Astrocyte (in vitro differentiated cells and primary cell): ENCODE measurements around the gene TRIO. TPM values are rescaled to one million over a fixed set of nuclear protein-coding genes. Genes with fewer than 3 reads are reported as not detected.

Experiments used
- DNase-seq: peaks from one replicate; pipeline ENCODE4 v3.0.0-alpha.2; 2010; ENCODE audit warnings: low read depth
- FAIRE-seq: peaks from 2 replicates; lab custom pipeline; 2011; peaks lifted over from hg19 to GRCh38; lab: Jason Lieb, UNC
- H2AFZ ChIP-seq: 2 replicates; pipeline ENCODE4 v1.6.0; 2012; ENCODE audit warnings: low read depth, low read length, inconsistent platforms
- H3K27ac ChIP-seq: 2 replicates; pipeline ENCODE4 v1.5.1; 2011; ENCODE audit warnings: low read depth, low read length, inconsistent platforms
- H3K27me3 ChIP-seq: 2 replicates; pipeline ENCODE4 v1.6.0; 2011; ENCODE audit warnings: low read length, inconsistent platforms; ENCODE audit not compliant: insufficient read depth
- H3K36me3 ChIP-seq: 2 replicates; pipeline ENCODE4 v1.5.1; 2011; ENCODE audit warnings: low read length, inconsistent platforms; ENCODE audit not compliant: insufficient read depth
- H3K4me1 ChIP-seq: 2 replicates; pipeline ENCODE4 v1.5.1; 2011; ENCODE audit warnings: low read length, inconsistent platforms; ENCODE audit not compliant: insufficient read depth
- H3K4me2 ChIP-seq: 2 replicates; pipeline ENCODE4 v1.6.0; 2012; ENCODE audit warnings: low read length, inconsistent platforms
- H3K4me3 ChIP-seq: 2 replicates; pipeline ENCODE4 v1.5.1; 2011; ENCODE audit warnings: low read depth, mild to moderate bottlenecking, low read length, inconsistent platforms; ENCODE audit not compliant: insufficient read depth
- H3K79me2 ChIP-seq: 2 replicates; pipeline ENCODE4 v1.6.0; 2012; ENCODE audit warnings: mild to moderate bottlenecking, low read length, inconsistent platforms; ENCODE audit not compliant: insufficient read depth
- H3K9ac ChIP-seq: 2 replicates; pipeline ENCODE4 v1.6.0; 2012; ENCODE audit warnings: mild to moderate bottlenecking, low read length, inconsistent platforms
- H3K9me3 ChIP-seq: 2 replicates; pipeline ENCODE4 v1.5.1; 2012; ENCODE audit warnings: low read depth, mild to moderate bottlenecking, low read length, inconsistent platforms; ENCODE audit not compliant: insufficient read depth
- H4K20me1 ChIP-seq: 2 replicates; pipeline ENCODE4 v1.6.0; 2012; ENCODE audit warnings: low read length, inconsistent platforms; ENCODE audit not compliant: insufficient read depth
- H3K27ac Mint-ChIP-seq: one replicate; pipeline ENCODE4 v1.8.0; 2021; ENCODE audit warnings: mild to moderate bottlenecking, mixed read lengths; ENCODE audit not compliant: unreplicated experiment
- H3K27me3 Mint-ChIP-seq: one replicate; pipeline ENCODE4 v1.8.0; 2021; ENCODE audit warnings: low read depth, mixed read lengths; ENCODE audit not compliant: unreplicated experiment
- H3K36me3 Mint-ChIP-seq: one replicate; pipeline ENCODE4 v1.8.0; 2021; ENCODE audit warnings: low read depth, mixed read lengths; ENCODE audit not compliant: unreplicated experiment
- H3K4me1 Mint-ChIP-seq: one replicate; pipeline ENCODE4 v1.8.0; 2021; ENCODE audit warnings: low read depth, mixed read lengths; ENCODE audit not compliant: unreplicated experiment
- H3K4me3 Mint-ChIP-seq: one replicate; pipeline ENCODE4 v1.8.0; 2021; ENCODE audit warnings: mild to moderate bottlenecking, moderate library complexity, mixed read lengths; ENCODE audit not compliant: unreplicated experiment
- H3K9me3 Mint-ChIP-seq: one replicate; pipeline ENCODE4 v1.8.0; 2021; ENCODE audit warnings: mild to moderate bottlenecking, mixed read lengths; ENCODE audit not compliant: unreplicated experiment
- EZH2 ChIP-seq: IDR thresholded peaks from 2 replicates; pipeline ENCODE4 v1.6.1; 2012; ENCODE audit warnings: mild to moderate bottlenecking, low read length, inconsistent platforms; ENCODE audit not compliant: insufficient read depth
- total RNA-seq: library from RNA; stranded (reverse); gene quantifications from 2 replicates; pipeline ENCODE4 v1.2.1, GENCODE V29; 2021
- TF ChIP-seq, protein P1 (sequence below): IDR thresholded peaks from 2 replicates; pipeline ENCODE4 v1.5.1; 2011; ENCODE audit warnings: low read depth, mild to moderate bottlenecking, inconsistent platforms, low read length, moderate library complexity; ENCODE audit not compliant: insufficient read depth

TRIO gene
- total RNA-seq, 1 donor from 2014 or later, result 347 TPM

DNA sequence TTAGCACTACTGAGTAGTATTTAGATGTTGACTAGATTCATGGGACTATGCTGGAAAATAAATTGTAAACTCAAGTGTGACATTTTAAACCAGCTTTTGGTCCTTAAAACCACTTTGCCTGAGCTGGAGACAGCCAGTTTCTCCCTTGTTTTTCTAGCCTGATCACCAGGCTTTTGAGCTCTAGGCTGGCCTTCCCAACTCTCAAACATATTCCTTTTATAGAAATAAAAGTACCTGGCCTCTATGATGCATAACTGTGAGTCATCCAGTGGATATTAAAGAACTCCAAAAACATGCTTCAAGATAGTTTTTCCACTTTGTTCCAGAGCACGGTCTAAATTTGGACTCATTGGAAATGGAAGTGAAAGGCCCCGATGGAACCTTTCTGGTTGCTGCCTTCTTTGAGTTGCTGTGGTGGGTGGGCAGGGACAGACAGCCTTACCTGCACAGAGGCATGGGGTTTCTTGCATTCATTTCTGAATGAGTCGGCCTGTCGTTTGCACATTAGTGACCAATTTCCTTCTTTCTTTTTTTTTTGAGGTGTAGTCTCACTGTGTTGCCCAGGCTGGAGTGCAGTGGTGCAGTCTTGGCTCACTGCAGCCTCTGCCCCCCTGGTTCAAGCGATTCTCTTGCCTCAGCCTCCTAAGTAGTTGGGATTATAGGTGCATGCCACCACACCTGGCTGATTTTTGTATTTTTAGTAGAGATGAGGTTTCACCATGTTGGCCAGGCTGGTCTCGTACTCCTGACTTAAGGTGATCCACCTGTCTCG, 43.1 kb downstream of the TRIO start:
- Histone ChIP-seq H3K4me2 (peak overlapping the region; percentile 80), H3K9ac (peak overlapping the region; percentile 85), H2AFZ (no peak overlapping the region), H3K79me2 (peaks cover 91% of the 10 kb centered on the region), H3K27me3 (no peaks in the 10 kb centered on the region), H3K9me3 (no peaks in the 10 kb centered on the region), H4K20me1 (no peaks in the 10 kb centered on the region), H3K36me3 (no peaks in the 10 kb centered on the region), H3K27ac (peak overlapping the region; percentile 98), H3K4me3 (peak overlapping the region; percentile 35), H3K4me1 (peaks cover 92% of the 10 kb centered on the region)
- peak overlapping the region; percentile 94 for H3K27ac Mint-ChIP-seq
- no peaks in the 10 kb centered on the region for H3K27me3 Mint-ChIP-seq
- FAIRE-seq (no peak), DNase-seq (peak; percentile 84)
- peak overlapping the region; percentile 37 for H3K4me3 Mint-ChIP-seq
- TF ChIP-seq, protein P1, sequence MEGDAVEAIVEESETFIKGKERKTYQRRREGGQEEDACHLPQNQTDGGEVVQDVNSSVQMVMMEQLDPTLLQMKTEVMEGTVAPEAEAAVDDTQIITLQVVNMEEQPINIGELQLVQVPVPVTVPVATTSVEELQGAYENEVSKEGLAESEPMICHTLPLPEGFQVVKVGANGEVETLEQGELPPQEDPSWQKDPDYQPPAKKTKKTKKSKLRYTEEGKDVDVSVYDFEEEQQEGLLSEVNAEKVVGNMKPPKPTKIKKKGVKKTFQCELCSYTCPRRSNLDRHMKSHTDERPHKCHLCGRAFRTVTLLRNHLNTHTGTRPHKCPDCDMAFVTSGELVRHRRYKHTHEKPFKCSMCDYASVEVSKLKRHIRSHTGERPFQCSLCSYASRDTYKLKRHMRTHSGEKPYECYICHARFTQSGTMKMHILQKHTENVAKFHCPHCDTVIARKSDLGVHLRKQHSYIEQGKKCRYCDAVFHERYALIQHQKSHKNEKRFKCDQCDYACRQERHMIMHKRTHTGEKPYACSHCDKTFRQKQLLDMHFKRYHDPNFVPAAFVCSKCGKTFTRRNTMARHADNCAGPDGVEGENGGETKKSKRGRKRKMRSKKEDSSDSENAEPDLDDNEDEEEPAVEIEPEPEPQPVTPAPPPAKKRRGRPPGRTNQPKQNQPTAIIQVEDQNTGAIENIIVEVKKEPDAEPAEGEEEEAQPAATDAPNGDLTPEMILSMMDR, result no peak
- no peak for TF ChIP-seq EZH2
- peaks cover 3% of the 10 kb centered on the region for H3K36me3 Mint-ChIP-seq
- H3K9me3 Mint-ChIP-seq, result no peaks in the 10 kb centered on the region
- peaks cover 92% of the 10 kb centered on the region for H3K4me1 Mint-ChIP-seq

DNA sequence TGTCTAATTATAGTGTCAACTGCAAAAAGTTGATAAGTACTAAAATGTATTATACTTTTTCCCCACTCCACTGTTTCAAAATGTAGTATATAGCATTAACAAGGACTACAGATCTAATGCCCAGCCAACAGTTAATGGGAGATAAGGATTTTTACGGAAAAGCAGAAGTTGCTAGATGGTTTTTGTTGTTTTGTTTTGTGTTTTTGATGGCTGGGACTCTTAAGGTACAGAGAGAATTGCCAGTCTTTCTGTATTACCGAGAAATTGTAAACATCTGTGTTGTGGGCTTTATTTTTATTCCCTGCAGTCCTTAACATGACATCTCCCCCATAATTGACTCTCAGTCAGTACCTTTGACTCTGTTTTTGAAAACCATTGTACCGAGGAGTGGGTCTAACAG, 44.0 kb downstream of the TRIO start:
- Histone ChIP-seq H2AFZ (no peak overlapping the region), H4K20me1 (no peaks in the 10 kb centered on the region), H3K9ac (peak overlapping the region; percentile 85), H3K79me2 (peaks cover 91% of the 10 kb centered on the region), H3K36me3 (no peaks in the 10 kb centered on the region), H3K4me3 (no peak overlapping the region), H3K9me3 (no peaks in the 10 kb centered on the region), H3K27ac (peak overlapping the region; percentile 98), H3K27me3 (no peaks in the 10 kb centered on the region), H3K4me2 (peak overlapping the region; percentile 80), H3K4me1 (peaks cover 92% of the 10 kb centered on the region)
- Mint-ChIP-seq H3K4me1 (peaks cover 87% of the 10 kb centered on the region), H3K4me3 (no peak overlapping the region), H3K9me3 (no peaks in the 10 kb centered on the region), H3K36me3 (peaks cover 2% of the 10 kb centered on the region), H3K27me3 (no peaks in the 10 kb centered on the region), H3K27ac (peak overlapping the region; percentile 92)
- no peak for FAIRE-seq
- DNase-seq, result no peak
- TF ChIP-seq, protein P1, result no peak
- no peak for TF ChIP-seq EZH2

DNA sequence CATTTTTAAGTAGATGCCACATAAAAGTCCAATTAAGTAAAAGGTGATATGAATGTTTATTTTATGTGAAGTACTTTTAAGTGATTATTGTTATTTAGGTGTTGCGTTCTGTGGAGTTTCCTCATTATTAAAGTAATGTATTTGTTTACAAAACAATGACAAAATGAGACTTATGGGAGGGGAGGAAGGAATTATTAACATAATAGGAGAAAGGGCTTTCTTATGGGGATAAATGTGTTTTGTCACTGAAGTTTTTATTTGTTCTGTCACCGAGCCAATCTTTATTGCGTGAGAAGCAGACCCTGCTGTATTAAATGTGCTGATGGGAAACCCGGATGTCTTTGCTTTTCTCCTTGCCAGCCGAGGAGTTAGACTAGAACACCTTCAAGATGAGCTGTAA, 44.5 kb downstream of the TRIO start:
- peaks cover 87% of the 10 kb centered on the region for H3K4me1 Mint-ChIP-seq
- H3K36me3 Mint-ChIP-seq, result peaks cover 2% of the 10 kb centered on the region
- Histone ChIP-seq H3K36me3 (no peaks in the 10 kb centered on the region), H3K27me3 (no peaks in the 10 kb centered on the region), H3K4me3 (no peak overlapping the region), H3K79me2 (peaks cover 91% of the 10 kb centered on the region), H2AFZ (no peak overlapping the region), H3K4me2 (peak overlapping the region; percentile 80), H3K9me3 (no peaks in the 10 kb centered on the region), H3K4me1 (peaks cover 96% of the 10 kb centered on the region), H3K9ac (peak overlapping the region; percentile 85), H3K27ac (peak overlapping the region; percentile 98), H4K20me1 (no peaks in the 10 kb centered on the region)
- DNase-seq, result peak; percentile 53
- no peak for FAIRE-seq
- TF ChIP-seq, protein P1, result no peak
- no peak for TF ChIP-seq EZH2
- H3K9me3 Mint-ChIP-seq, result no peaks in the 10 kb centered on the region
- no peaks in the 10 kb centered on the region for H3K27me3 Mint-ChIP-seq
- no peak overlapping the region for H3K4me3 Mint-ChIP-seq
- peak overlapping the region; percentile 92 for H3K27ac Mint-ChIP-seq
